Smooth muscle cell (in vitro differentiated cells): ENCODE measurements around the gene SORCS2. TPM values are rescaled to one million over a fixed set of nuclear protein-coding genes. Genes with fewer than 3 reads are reported as not detected.

Experiments
- DNase-seq: peaks from one replicate; lab custom pipeline; 2025; ENCODE audit not compliant: unreplicated experiment; lab: John Stamatoyannopoulos, UW
- H2AFZ ChIP-seq: fragments of 200-600 bp; sonication (generic); 2 replicates; pipeline ENCODE4 v1.6.0; 2016; ENCODE audit warnings: antibody characterized with exemption, low read depth, mild to moderate bottlenecking
- H3F3A ChIP-seq: fragments of 200-600 bp; sonication (generic); 2 replicates; pipeline ENCODE4 v1.6.0; 2017; ENCODE audit warnings: antibody characterized with exemption, low read depth
- H3K27ac ChIP-seq: fragments of 200-600 bp; sonication (generic); 2 replicates; pipeline ENCODE4 v1.5.1; 2016; ENCODE audit warnings: low read depth, mild to moderate bottlenecking
- H3K27me3 ChIP-seq: fragments of 200-600 bp; sonication (generic); 2 replicates; pipeline ENCODE4 v1.6.1; 2016; ENCODE audit warnings: low read depth, mild to moderate bottlenecking
- H3K36me3 ChIP-seq: fragments of 200-600 bp; sonication (generic); 2 replicates; pipeline ENCODE4 v1.5.1; 2016; ENCODE audit warnings: low read depth
- H3K4me1 ChIP-seq: fragments of 200-600 bp; sonication (generic); 2 replicates; pipeline ENCODE4 v1.5.1; 2016; ENCODE audit warnings: low read depth
- H3K4me2 ChIP-seq: fragments of 200-600 bp; sonication (generic); 2 replicates; pipeline ENCODE4 v1.6.0; 2016; ENCODE audit warnings: mild to moderate bottlenecking
- H3K4me3 ChIP-seq: fragments of 200-600 bp; sonication (generic); 2 replicates; pipeline ENCODE4 v1.5.1; 2016; ENCODE audit warnings: mild to moderate bottlenecking
- H3K79me2 ChIP-seq: fragments of 200-600 bp; sonication (generic); 2 replicates; pipeline ENCODE4 v1.6.0; 2016; ENCODE audit warnings: low read depth, mild to moderate bottlenecking
- H3K9ac ChIP-seq: fragments of 200-600 bp; sonication (generic); 2 replicates; pipeline ENCODE4 v1.6.0; 2016; ENCODE audit warnings: low read depth
- H3K9me3 ChIP-seq: fragments of 200-600 bp; sonication (generic); replicated peaks from 2 replicates; pipeline ENCODE4 v1.5.1; 2016; ENCODE audit warnings: low read depth
- H4K20me1 ChIP-seq: fragments of 200-600 bp; sonication (generic); 2 replicates; pipeline ENCODE4 v1.6.0; 2016; ENCODE audit warnings: low read depth
- CTCF ChIP-seq: fragments of 200-600 bp; sonication (generic); IDR thresholded peaks from 2 replicates; pipeline ENCODE4 v1.5.1; 2017; ENCODE audit warnings: borderline replicate concordance, mild to moderate bottlenecking, antibody characterized with exemption; ENCODE audit not compliant: insufficient read depth, poor library complexity, severe bottlenecking
- WGBS: methylation state at CpG from one replicate; pipeline ENCODE4 v1.1.7; 2016; ENCODE audit warnings: low lambda C conversion rate; 5-methylcytosine and 5-hydroxymethylcytosine counted together
- polyA plus RNA-seq: library from polyadenylated mRNA; unstranded; fragments of >200 nt; fragmentation: Nextera tagmentation; extraction: Ambion mirVana; gene quantifications from 2 replicates; pipeline ENCODE4 v1.2.1, GENCODE V29; 2016
- total RNA-seq: library from RNA; depleted of rRNA; stranded (reverse); fragments of >200 nt; gene quantifications from 2 replicates; pipeline ENCODE4 v1.2.3, GENCODE V29; 2014

SORCS2 gene
- total and polyA plus RNA-seq, 2 experiments from 2014 or later = 5.2 to 9.3 TPM

DNA sequence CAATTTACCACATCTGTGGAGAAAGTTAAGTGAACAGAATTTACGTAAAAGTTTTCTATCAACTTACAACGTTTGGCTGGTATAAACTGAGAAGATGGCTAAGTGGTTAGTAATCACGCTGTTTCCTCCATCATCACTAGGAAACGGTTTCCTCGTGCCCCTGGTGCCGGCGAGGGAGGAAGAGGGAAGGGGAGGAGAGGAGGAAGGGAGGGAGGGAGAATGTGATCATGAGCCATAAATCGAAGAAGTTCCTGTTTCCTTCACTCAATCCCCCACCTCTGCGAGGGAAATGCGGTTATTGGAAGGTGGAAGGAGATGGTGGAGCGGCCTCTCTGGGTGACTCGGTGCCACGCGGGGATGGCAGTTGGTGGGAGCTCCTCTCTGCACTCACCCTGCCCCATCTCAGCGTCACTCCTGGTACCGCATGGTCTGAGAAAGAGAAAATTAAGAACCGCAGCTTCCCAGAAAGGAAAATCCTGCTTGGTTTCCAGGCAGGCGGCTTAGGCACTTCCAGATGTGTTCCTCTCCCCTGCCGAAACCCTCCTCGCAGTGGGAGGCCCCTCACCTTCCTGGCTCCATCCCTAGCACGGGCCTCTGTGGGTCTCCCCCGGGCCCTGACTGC, 530.5 kb downstream of the SORCS2 start:
- no peak for TF ChIP-seq CTCF
- H3F3A ChIP-seq = no peaks in the 10 kb centered on the region
- no peak overlapping the region for H3K4me3 ChIP-seq
- peaks cover 23% of the 10 kb centered on the region for H3K27me3 ChIP-seq
- no peaks in the 10 kb centered on the region for H3K79me2 ChIP-seq
- DNase-seq = no peak
- H3K4me2 ChIP-seq = no peak overlapping the region
- H3K9ac ChIP-seq = no peak overlapping the region
- H3K9me3 ChIP-seq = no peaks in the 10 kb centered on the region
- H3K36me3 ChIP-seq = no peaks in the 10 kb centered on the region
- H4K20me1 ChIP-seq = no peaks in the 10 kb centered on the region
- no peak overlapping the region for H2AFZ ChIP-seq
- H3K4me1 ChIP-seq = no peaks in the 10 kb centered on the region
- H3K27ac ChIP-seq = no peak overlapping the region
- 81% methylated on average over 22 of the region's 22 CpGs for WGBS

DNA sequence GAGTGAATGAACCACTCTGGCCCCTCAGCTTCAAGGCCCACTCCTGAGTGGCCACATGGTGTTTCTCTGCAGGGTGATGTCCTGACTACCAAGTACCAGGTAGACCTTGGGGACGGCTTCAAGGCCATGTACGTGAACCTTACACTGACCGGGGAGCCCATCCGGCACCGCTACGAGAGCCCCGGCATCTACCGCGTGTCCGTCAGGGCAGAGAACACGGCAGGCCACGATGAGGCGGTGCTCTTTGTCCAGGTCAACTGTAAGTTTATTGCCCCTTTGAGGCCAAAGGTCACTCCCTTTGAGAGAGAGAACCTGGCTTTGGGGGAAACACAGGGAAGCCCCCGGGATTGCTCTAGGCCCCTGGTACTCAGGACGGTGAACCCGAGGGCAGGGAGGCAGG, 531.3 kb downstream of the SORCS2 start:
- WGBS = 94% methylated on average over 16 of the region's 16 CpGs
- H3K4me3 ChIP-seq = no peak overlapping the region
- no peaks in the 10 kb centered on the region for H3K79me2 ChIP-seq
- H3K27ac ChIP-seq = no peak overlapping the region
- H2AFZ ChIP-seq = no peak overlapping the region
- H3F3A ChIP-seq = no peaks in the 10 kb centered on the region
- H3K9ac ChIP-seq = no peak overlapping the region
- H3K9me3 ChIP-seq = no peaks in the 10 kb centered on the region
- no peaks in the 10 kb centered on the region for H3K4me1 ChIP-seq
- H3K4me2 ChIP-seq = no peak overlapping the region
- TF ChIP-seq CTCF = no peak
- no peaks in the 10 kb centered on the region for H3K36me3 ChIP-seq
- no peaks in the 10 kb centered on the region for H4K20me1 ChIP-seq
- H3K27me3 ChIP-seq = peaks cover 17% of the 10 kb centered on the region
- no peak for DNase-seq

- DNase-seq = no peak
Measured at GRCh38 chr4:7725951-7726350, 533.6 kb downstream of the SORCS2 start.

More at GRCh38 chr4:7725951-7726350, 533.6 kb downstream of the SORCS2 start:
- H3K27me3 ChIP-seq = no peaks in the 10 kb centered on the region
- H3F3A ChIP-seq = no peaks in the 10 kb centered on the region
- H2AFZ ChIP-seq = no peak overlapping the region
- no peaks in the 10 kb centered on the region for H4K20me1 ChIP-seq
- H3K4me3 ChIP-seq = no peak overlapping the region
- no peaks in the 10 kb centered on the region for H3K79me2 ChIP-seq
- H3K9me3 ChIP-seq = no peaks in the 10 kb centered on the region
- H3K4me1 ChIP-seq = no peaks in the 10 kb centered on the region
- H3K27ac ChIP-seq = no peak overlapping the region
- H3K9ac ChIP-seq = no peak overlapping the region
- H3K4me2 ChIP-seq = no peak overlapping the region
- no peak for TF ChIP-seq CTCF
- WGBS = 91% methylated on average over 9 of the region's 9 CpGs
- no peaks in the 10 kb centered on the region for H3K36me3 ChIP-seq
